Right lobe of liver (tissue), 4 donors: ENCODE measurements around the gene RALGAPA2.

ENCODE experiments used
- POLR2A ChIP-seq: fragments of 450-650 bp; IDR thresholded peaks from one replicate; pipeline ENCODE4 v1.6.1; 2017; ENCODE audit warnings: antibody characterized with exemption, mild to moderate bottlenecking
- TF ChIP-seq, protein P1 (sequence below), 4 donors: fragments of 200-600 bp in 3 of 4; fragments of 450-650 bp in 1 of 4; IDR thresholded peaks; one replicate each; pipeline versions ENCODE4 v1.5.1 to v1.8.0; 2016 to 2022; ENCODE audit warnings: antibody characterized with exemption in 4 of 4, mild to moderate bottlenecking in 2 of 4
- donor health status: DM: no; HTN: no; CAD: no.
- donor health status: DM: no; HTN: no; CAD: no.
- donor health status: DM: no; HTN: yes; CAD: no.

DNA sequence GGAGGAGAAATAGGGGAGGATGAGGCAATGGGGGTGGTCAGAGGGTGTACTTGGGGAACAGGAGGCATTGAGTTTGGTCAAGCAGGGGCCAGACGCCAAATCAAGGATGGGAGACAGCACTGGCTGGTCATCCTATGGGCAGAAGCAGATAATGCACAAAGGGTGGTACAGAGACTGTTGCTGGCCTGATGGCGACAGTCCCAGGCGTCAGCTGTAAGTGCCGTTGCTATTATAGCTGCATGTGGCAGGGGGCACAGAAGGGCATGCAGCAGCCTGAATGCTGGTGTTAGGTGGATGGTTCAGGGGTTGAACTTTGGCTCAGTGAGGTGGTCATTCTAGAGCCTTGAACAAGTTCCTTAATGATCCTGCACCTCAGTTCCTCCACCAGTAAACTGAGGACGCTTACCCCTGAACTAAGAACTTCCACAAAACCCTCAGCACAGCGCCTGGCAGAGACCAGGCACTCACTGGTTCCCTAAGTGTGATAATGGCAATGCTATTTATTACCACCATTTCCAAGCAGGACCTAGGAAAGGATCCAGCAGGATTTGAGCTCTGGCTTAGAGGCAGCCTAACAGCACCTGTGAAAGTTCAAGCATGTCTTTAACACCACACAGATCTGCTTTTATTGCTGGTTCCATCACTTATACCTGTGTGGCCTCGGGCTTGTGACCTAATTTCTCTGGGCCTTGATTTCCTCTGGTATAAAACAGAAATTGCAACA is 181.9 kb downstream of the RALGAPA2 start:
- TF ChIP-seq POLR2A, result no peak
- TF ChIP-seq, protein P1, sequence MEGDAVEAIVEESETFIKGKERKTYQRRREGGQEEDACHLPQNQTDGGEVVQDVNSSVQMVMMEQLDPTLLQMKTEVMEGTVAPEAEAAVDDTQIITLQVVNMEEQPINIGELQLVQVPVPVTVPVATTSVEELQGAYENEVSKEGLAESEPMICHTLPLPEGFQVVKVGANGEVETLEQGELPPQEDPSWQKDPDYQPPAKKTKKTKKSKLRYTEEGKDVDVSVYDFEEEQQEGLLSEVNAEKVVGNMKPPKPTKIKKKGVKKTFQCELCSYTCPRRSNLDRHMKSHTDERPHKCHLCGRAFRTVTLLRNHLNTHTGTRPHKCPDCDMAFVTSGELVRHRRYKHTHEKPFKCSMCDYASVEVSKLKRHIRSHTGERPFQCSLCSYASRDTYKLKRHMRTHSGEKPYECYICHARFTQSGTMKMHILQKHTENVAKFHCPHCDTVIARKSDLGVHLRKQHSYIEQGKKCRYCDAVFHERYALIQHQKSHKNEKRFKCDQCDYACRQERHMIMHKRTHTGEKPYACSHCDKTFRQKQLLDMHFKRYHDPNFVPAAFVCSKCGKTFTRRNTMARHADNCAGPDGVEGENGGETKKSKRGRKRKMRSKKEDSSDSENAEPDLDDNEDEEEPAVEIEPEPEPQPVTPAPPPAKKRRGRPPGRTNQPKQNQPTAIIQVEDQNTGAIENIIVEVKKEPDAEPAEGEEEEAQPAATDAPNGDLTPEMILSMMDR (IDR thresholded peaks at IDR 0.05), result no peak
